Measurements from ENCODE around the gene TNK2. TPM values are rescaled to one million over a fixed set of nuclear protein-coding genes. Genes with fewer than 3 reads are reported as not detected.

Gene TNK2
- total RNA-seq, 1 experiment from 2014 or later, result 30.3 TPM

- H3K4me3 ChIP-seq (ENCODE audit: insufficient read depth, low read depth, low read length), result no peak overlapping the region
Observed at GRCh38 chr3:195850857-195851543, 57.4 kb downstream of the TNK2 start.

GRCh38 chr3:195849322-195850074, 58.9 kb downstream of the TNK2 start:
- H3K36me3 ChIP-seq (replicated peaks; ENCODE audit: control insufficient read depth, insufficient read depth, low read length), result no peaks in the 10 kb centered on the region
- H3K4me3 ChIP-seq (ENCODE audit: insufficient read depth, low read depth, low read length), result no peak overlapping the region
- DNase-seq, result peak; percentile 63
- H3K27me3 ChIP-seq (ENCODE audit: control insufficient read depth, insufficient read depth, low read length), result no peaks in the 10 kb centered on the region

More at GRCh38 chr3:195850857-195851543, 57.4 kb downstream of the TNK2 start:
- DNase-seq, result peak; percentile 91
- no peaks in the 10 kb centered on the region for H3K36me3 ChIP-seq (replicated peaks; ENCODE audit: control insufficient read depth, insufficient read depth, low read length)
- no peaks in the 10 kb centered on the region for H3K27me3 ChIP-seq (ENCODE audit: control insufficient read depth, insufficient read depth, low read length)

- Histone ChIP-seq H3K4me3 (ENCODE audit: insufficient read depth, low read depth, low read length) (no peak overlapping the region), H3K27me3 (ENCODE audit: control insufficient read depth, insufficient read depth, low read length) (no peaks in the 10 kb centered on the region), H3K36me3 (replicated peaks; ENCODE audit: control insufficient read depth, insufficient read depth, low read length) (no peaks in the 10 kb centered on the region)
- no peak for DNase-seq
Observed at GRCh38 chr3:195847055-195847950, 61.0 kb downstream of the TNK2 start.

GRCh38 chr3:195845483-195845882, 62.9 kb downstream of the TNK2 start:
- no peaks in the 10 kb centered on the region for H3K36me3 ChIP-seq (replicated peaks; ENCODE audit: control insufficient read depth, insufficient read depth, low read length)
- no peak overlapping the region for H3K4me3 ChIP-seq (ENCODE audit: insufficient read depth, low read depth, low read length)
- H3K27me3 ChIP-seq (ENCODE audit: control insufficient read depth, insufficient read depth, low read length), result no peaks in the 10 kb centered on the region
- no peak for DNase-seq

GRCh38 chr3:195844671-195845218, 63.6 kb downstream of the TNK2 start:
- no peak for DNase-seq
- no peak overlapping the region for H3K4me3 ChIP-seq (ENCODE audit: insufficient read depth, low read depth, low read length)
- no peaks in the 10 kb centered on the region for H3K36me3 ChIP-seq (replicated peaks; ENCODE audit: control insufficient read depth, insufficient read depth, low read length)
- H3K27me3 ChIP-seq (ENCODE audit: control insufficient read depth, insufficient read depth, low read length), result no peaks in the 10 kb centered on the region

GRCh38 chr3:195839260-195840010, 68.9 kb downstream of the TNK2 start:
- H3K27me3 ChIP-seq (ENCODE audit: control insufficient read depth, insufficient read depth, low read length), result no peaks in the 10 kb centered on the region
- no peak overlapping the region for H3K4me3 ChIP-seq (ENCODE audit: insufficient read depth, low read depth, low read length)
- H3K36me3 ChIP-seq (replicated peaks; ENCODE audit: control insufficient read depth, insufficient read depth, low read length), result no peaks in the 10 kb centered on the region
- peak; percentile 60 for DNase-seq

GRCh38 chr3:195838714-195839113, 69.6 kb downstream of the TNK2 start:
- DNase-seq, result no peak
- Histone ChIP-seq H3K36me3 (replicated peaks; ENCODE audit: control insufficient read depth, insufficient read depth, low read length) (no peaks in the 10 kb centered on the region), H3K27me3 (ENCODE audit: control insufficient read depth, insufficient read depth, low read length) (no peaks in the 10 kb centered on the region), H3K4me3 (ENCODE audit: insufficient read depth, low read depth, low read length) (no peak overlapping the region)

- no peaks in the 10 kb centered on the region for H3K36me3 ChIP-seq (replicated peaks; ENCODE audit: control insufficient read depth, insufficient read depth, low read length)
- H3K4me3 ChIP-seq (ENCODE audit: insufficient read depth, low read depth, low read length), result no peak overlapping the region
- H3K27me3 ChIP-seq (ENCODE audit: control insufficient read depth, insufficient read depth, low read length), result no peaks in the 10 kb centered on the region
- DNase-seq, result no peak
Observed at GRCh38 chr3:195836476-195837135, 71.7 kb downstream of the TNK2 start.

GRCh38 chr3:195835791-195836190, 72.6 kb downstream of the TNK2 start:
- no peak overlapping the region for H3K4me3 ChIP-seq (ENCODE audit: insufficient read depth, low read depth, low read length)
- no peaks in the 10 kb centered on the region for H3K27me3 ChIP-seq (ENCODE audit: control insufficient read depth, insufficient read depth, low read length)
- no peak for DNase-seq
- H3K36me3 ChIP-seq (replicated peaks; ENCODE audit: control insufficient read depth, insufficient read depth, low read length), result no peaks in the 10 kb centered on the region

- DNase-seq, result no peak
- Histone ChIP-seq H3K36me3 (replicated peaks; ENCODE audit: control insufficient read depth, insufficient read depth, low read length) (no peaks in the 10 kb centered on the region), H3K27me3 (ENCODE audit: control insufficient read depth, insufficient read depth, low read length) (no peaks in the 10 kb centered on the region), H3K4me3 (ENCODE audit: insufficient read depth, low read depth, low read length) (no peak overlapping the region)
Observed at GRCh38 chr3:195834675-195835583, 73.4 kb downstream of the TNK2 start.

- Histone ChIP-seq H3K27me3 (ENCODE audit: control insufficient read depth, insufficient read depth, low read length) (no peaks in the 10 kb centered on the region), H3K4me3 (ENCODE audit: insufficient read depth, low read depth, low read length) (no peak overlapping the region), H3K36me3 (replicated peaks; ENCODE audit: control insufficient read depth, insufficient read depth, low read length) (no peaks in the 10 kb centered on the region)
- DNase-seq, result no peak
Observed at GRCh38 chr3:195829897-195830254, 78.5 kb downstream of the TNK2 start.

- no peak for DNase-seq
- H3K4me3 ChIP-seq (ENCODE audit: insufficient read depth, low read depth, low read length), result no peak overlapping the region
- H3K36me3 ChIP-seq (replicated peaks; ENCODE audit: control insufficient read depth, insufficient read depth, low read length), result no peaks in the 10 kb centered on the region
- no peaks in the 10 kb centered on the region for H3K27me3 ChIP-seq (ENCODE audit: control insufficient read depth, insufficient read depth, low read length)
Observed at GRCh38 chr3:195828762-195829161, 79.6 kb downstream of the TNK2 start.
